HG02852 (cell line): ENCODE data around the gene ABCG4.
"Not testable (repeated sequence)": the region's sequence is repeated elsewhere in the genome, so short reads cannot be mapped to it uniquely, and the experiment has no call there.

Experiments used
- ATAC-seq: cut with Tn5 transposase; IDR thresholded peaks from one replicate; pipeline ENCODE4 v1.9.1; 2021; ENCODE audit warnings: mild to moderate bottlenecking, moderate library complexity; ENCODE audit not compliant: unreplicated experiment

Gene ABCG4

DNA sequence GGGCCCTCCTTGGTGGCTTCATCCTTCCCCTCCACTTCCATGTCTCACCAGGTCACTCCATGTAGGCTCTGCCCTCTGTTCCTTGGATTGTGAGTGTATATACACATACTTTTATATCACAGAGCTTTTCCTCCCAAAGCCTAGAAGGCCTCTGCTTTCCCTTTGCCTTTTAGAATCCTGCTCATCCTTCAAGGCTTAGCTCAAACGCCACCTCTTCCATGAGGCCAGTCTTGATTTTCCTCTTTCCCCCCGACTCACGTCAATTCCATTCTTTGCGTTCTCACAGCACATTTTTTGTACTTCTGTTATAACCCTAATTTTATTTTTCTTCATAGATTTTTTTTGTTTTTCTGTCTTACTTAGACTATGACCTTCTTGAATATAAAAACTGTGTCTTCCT, 3.8 kb downstream of the ABCG4 start:
- ATAC-seq = no peak

- no peak for ATAC-seq
Observed at GRCh38 chr11:119153049-119153818, 4.4 kb downstream of the ABCG4 start.

- no peak for ATAC-seq
Observed at GRCh38 chr11:119154178-119154577, 5.3 kb downstream of the ABCG4 start.

- ATAC-seq = no peak
Observed at GRCh38 chr11:119155733-119156492, 7.1 kb downstream of the ABCG4 start.

GRCh38 chr11:119156496-119156895, 7.6 kb downstream of the ABCG4 start:
- ATAC-seq = no peak

DNA sequence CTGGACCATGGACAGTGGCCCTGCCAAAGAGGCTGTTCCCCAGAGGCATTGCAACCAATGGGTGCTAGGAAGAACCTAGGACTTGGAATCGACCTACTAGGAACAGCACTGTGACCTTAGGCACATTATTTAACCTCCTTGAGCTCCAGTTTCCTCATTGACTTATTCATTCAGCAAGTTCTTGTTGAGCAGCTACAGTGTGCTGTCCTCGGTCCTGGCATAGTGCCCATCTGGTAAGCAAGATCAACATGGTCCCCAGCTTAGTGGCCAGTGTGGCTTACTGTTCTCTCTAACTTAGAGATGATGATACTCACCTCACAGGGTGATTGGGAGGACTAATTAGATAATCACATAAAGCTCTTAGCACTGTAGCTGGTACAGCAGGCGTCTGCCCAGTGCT, 8.2 kb downstream of the ABCG4 start:
- ATAC-seq = no peak

DNA sequence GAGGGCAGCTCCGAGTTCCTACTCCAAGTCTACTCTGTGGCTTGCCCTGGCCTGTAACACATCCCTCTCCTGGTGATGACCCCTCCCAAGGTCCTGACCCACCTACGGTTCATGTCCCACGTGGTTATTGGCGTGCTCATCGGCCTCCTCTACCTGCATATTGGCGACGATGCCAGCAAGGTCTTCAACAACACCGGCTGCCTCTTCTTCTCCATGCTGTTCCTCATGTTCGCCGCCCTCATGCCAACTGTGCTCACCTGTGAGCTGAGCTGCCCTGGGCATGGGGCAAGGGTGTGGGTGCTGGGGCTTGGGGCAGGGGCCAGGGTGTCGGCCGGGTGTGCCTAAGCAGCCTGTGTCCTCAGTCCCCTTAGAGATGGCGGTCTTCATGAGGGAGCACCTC, 9.6 kb downstream of the ABCG4 start:
- ATAC-seq = no peak

DNA sequence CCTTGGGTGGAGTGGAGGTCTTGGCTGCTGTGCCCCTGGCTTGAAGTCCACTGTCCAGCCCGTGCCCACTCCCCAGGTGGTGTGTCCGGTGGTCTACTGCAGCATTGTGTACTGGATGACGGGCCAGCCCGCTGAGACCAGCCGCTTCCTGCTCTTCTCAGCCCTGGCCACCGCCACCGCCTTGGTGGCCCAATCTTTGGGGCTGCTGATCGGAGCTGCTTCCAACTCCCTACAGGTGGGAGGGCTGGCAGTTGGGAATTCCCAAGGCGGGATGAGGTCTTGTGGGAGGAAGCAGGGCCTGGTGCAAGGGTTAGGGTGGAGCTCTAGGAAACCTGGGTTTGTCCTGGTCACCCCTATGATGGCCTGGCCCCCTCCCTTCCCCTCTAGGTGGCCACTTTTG, 11.3 kb downstream of the ABCG4 start:
- no peak for ATAC-seq

GRCh38 chr11:119161871-119162270, 13.0 kb downstream of the ABCG4 start:
- ATAC-seq = no peak

- no peak for ATAC-seq
Observed at GRCh38 chr11:119166368-119167076, 17.7 kb downstream of the ABCG4 start.

- ATAC-seq = not testable (repeated sequence)
Observed at GRCh38 chr11:119167077-119167458, 18.2 kb downstream of the ABCG4 start.

DNA sequence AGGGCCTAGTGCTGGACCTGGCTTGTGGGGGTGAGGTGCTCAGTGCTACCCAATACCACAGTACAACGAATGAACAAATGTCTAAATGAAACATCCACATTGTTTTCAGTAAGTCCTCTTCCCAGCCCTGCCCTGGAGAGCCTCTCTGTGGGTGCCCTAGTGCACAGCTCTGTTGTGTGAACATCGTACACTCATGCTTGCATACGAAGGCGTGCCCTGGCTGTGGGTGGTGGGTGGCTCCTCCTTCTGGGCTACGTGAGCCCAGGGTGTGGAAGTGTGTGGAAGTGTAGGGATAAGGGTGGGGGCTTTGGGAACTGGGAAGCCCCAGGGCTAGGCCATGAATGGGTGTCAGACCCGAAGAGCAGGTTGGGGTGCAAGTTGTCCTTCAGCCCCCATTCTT, 19.1 kb downstream of the ABCG4 start:
- no peak for ATAC-seq

GRCh38 chr11:119168471-119169281, 19.8 kb downstream of the ABCG4 start, which contains the start of gene NLRX1:
TSS of gene NLRX1 (plus strand) at chr11:119168725. CDS start at chr11:119171404, 2,679 bp downstream.
- peak; percentile 89 for ATAC-seq

GRCh38 chr11:119169282-119169719, 20.4 kb downstream of the ABCG4 start:
- ATAC-seq = peak; percentile 27

DNA sequence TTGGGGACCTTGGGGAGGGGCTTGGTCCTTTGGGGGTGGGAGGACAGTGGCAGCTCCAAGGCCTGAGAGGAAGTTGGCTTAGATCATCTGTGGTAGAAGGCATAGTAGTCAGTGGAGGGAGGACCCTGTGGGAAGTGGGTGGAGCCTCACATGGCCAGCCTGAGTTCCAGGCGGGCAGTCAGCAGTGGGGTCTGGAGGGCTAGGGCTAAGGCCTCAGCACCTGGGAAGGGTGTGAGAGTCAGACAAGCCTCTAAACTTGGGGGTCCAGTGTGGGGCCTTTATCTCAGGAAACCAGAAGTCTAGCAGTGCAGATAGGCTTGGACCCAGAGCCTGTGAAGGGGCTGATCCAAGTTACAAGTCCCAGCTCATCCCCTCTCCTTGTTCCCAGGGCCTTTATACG, 23.7 kb downstream of the ABCG4 start:
- no peak for ATAC-seq

GRCh38 chr11:119173453-119173852, 24.6 kb downstream of the ABCG4 start:
- no peak for ATAC-seq

GRCh38 chr11:119175493-119176077, 26.7 kb downstream of the ABCG4 start:
- ATAC-seq = no peak

DNA sequence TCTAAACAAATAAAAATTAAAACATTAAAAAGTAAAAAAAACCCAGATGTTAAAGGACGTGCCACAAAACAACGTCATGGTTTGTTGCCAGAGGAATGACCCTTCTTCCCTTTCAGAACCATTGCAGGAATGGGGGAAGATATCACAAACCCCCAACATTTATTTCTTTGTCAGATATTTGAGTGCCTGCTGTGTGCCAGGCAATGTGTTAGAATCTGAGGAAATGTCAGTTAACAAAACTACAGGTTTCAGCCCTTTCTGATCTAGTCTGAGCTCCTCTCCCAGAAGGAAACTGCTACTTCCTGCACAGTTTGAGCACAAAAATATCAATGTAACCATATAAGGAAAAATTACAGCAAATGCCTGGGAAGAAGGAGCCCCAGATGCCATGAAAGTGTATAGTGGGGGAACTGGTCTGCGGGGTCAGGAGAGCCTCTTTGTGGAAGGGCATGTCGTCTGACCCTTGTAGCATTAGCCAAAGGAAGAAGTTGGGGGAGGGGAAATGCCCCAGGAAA, 29.4 kb downstream of the ABCG4 start:
- no peak for ATAC-seq

DNA sequence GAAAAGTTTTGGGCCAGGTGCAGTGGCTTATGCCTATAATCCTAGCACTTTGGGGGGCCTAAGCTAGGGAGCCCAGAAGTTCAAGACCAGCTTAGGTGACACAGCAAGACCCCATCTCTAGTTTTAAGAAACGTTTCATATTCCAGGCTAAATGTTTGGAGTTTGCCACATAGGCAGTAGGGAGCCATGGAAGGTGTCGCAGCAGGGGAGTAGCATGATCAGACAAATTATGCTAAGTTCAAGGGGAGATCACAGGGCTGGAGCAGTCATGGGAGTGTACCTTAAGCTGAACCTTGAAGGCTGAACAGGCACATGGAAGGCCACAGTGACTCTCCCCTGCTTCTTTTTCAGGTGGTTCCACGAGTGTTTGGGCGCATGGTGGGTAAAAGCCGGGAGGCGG, 30.5 kb downstream of the ABCG4 start:
- ATAC-seq = no peak

DNA sequence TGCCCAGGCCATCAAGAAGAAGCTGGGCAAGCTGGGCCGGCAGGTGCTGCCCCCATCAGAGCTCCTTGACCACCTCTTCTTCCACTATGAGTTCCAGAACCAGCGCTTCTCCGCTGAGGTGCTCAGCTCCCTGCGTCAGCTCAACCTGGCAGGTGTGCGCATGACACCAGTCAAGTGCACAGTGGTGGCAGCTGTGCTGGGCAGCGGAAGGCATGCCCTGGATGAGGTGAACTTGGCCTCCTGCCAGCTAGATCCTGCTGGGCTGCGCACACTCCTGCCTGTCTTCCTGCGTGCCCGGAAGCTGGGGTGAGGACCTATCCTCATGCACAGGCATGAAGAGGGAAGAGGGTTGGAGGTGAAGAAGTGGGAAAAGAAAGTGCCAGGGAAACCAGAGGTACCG, 31.1 kb downstream of the ABCG4 start:
- ATAC-seq = no peak
